Measurements from ENCODE around the gene RXRA.

Gene RXRA

GRCh38 chr9:134420281-134420845 is 94.1 kb downstream of the RXRA start:
- FAIRE-seq = no peak
- no peak for DNase-seq (ENCODE audit: insufficient read length, low spot score)
- TF ChIP-seq CTCF (IDR thresholded peaks at IDR 0.05; ENCODE audit: insufficient read depth, missing control alignments) = no peak

GRCh38 chr9:134420974-134421432 is 94.7 kb downstream of the RXRA start:
- DNase-seq (ENCODE audit: insufficient read length, low spot score) (no peak), FAIRE-seq (no peak)
- TF ChIP-seq CTCF (IDR thresholded peaks at IDR 0.05; ENCODE audit: insufficient read depth, missing control alignments) = no peak

- TF ChIP-seq CTCF (IDR thresholded peaks at IDR 0.05; ENCODE audit: insufficient read depth, missing control alignments) = no peak
- no peak for DNase-seq (ENCODE audit: insufficient read length, low spot score)
- FAIRE-seq = no peak
Measured at GRCh38 chr9:134421888-134422287, 95.6 kb downstream of the RXRA start.

- no peak for FAIRE-seq
- no peak for DNase-seq (ENCODE audit: insufficient read length, low spot score)
- no peak for TF ChIP-seq CTCF (IDR thresholded peaks at IDR 0.05; ENCODE audit: insufficient read depth, missing control alignments)
Measured at GRCh38 chr9:134422301-134423090, 96.2 kb downstream of the RXRA start.

GRCh38 chr9:134423166-134423565 is 96.9 kb downstream of the RXRA start:
- TF ChIP-seq CTCF (IDR thresholded peaks at IDR 0.05; ENCODE audit: insufficient read depth, missing control alignments) = no peak
- DNase-seq (ENCODE audit: insufficient read length, low spot score) (no peak), FAIRE-seq (no peak)

- FAIRE-seq (no peak), DNase-seq (ENCODE audit: insufficient read length, low spot score) (no peak)
- TF ChIP-seq CTCF (IDR thresholded peaks at IDR 0.05; ENCODE audit: insufficient read depth, missing control alignments) = no peak
Measured at GRCh38 chr9:134423749-134424148, 97.5 kb downstream of the RXRA start.

GRCh38 chr9:134424818-134425217 is 98.6 kb downstream of the RXRA start:
- FAIRE-seq (no peak), DNase-seq (ENCODE audit: insufficient read length, low spot score) (no peak)
- TF ChIP-seq CTCF (IDR thresholded peaks at IDR 0.05; ENCODE audit: insufficient read depth, missing control alignments) = no peak
